ENCODE data around the gene DST. TPM values are rescaled to one million over a fixed set of nuclear protein-coding genes. Genes with fewer than 3 reads are reported as not detected.

Gene DST
- total and polyA plus RNA-seq, 2 of the 4 experiments (the other 2 are of a cell fraction) = 97.7 to 452 TPM

GRCh38 chr6:56570413-56571359, 72.0 kb downstream of the DST start:
- H2AK5ac ChIP-seq (ENCODE audit: low read depth, low read length) = no peak overlapping the region
- no peaks in the 10 kb centered on the region for H3K9me1 ChIP-seq (ENCODE audit: insufficient read depth, low read length)
- H2BK5ac ChIP-seq (ENCODE audit: low read depth, low read length, poor library complexity, severe bottlenecking) = no peak overlapping the region
- no peak overlapping the region for H2AK9ac ChIP-seq (replicated peaks; ENCODE audit: low read depth, low read length, poor library complexity)
- peaks cover 2% of the 10 kb centered on the region; the same call in 1 of the 2 replicates for H3K4me1 ChIP-seq (ENCODE audit: control insufficient read depth, insufficient read depth, low read length)
- no peak overlapping the region for H2BK20ac ChIP-seq (ENCODE audit: low read depth, low read length)
- no peak overlapping the region for H3K56ac ChIP-seq (ENCODE audit: extremely low read depth, insufficient read depth, low read length)
- no peak overlapping the region for H2AFZ ChIP-seq (replicated peaks; ENCODE audit: low read length, poor library complexity)
- H3K23ac ChIP-seq (ENCODE audit: low read depth, low read length) = no peak overlapping the region
- peaks cover 20% of the 10 kb centered on the region for H3K36me3 ChIP-seq (ENCODE audit: control insufficient read depth, insufficient read depth, low read length)
- ATAC-seq (ENCODE audit: low read depth) (peak; percentile 70), DNase-seq (peak; percentile 39)
- BruUV-seq (replicated peaks) = no TSS peak
- no peak overlapping the region for H3K9ac ChIP-seq (ENCODE audit: low read depth, low read length)
- TF ChIP-seq SMC3 (IDR thresholded peaks at IDR 0.05; ENCODE audit: low read depth, low read length) (peak; percentile 42), RAD21 (IDR thresholded peaks at IDR 0.05; ENCODE audit: low read length) (peak; percentile 44; the same call in 1 of the 2 replicates), RFX5 (IDR thresholded peaks at IDR 0.05; ENCODE audit: low read depth, low read length) (no peak), MXI1 (IDR thresholded peaks at IDR 0.05; ENCODE audit: borderline replicate concordance, low read depth, low read length) (no peak; the same call in 1 of the 2 replicates), RCOR1 (IDR thresholded peaks at IDR 0.05; ENCODE audit: insufficient replicate concordance, low read length) (no peak)
- TF ChIP-seq, protein P1, sequence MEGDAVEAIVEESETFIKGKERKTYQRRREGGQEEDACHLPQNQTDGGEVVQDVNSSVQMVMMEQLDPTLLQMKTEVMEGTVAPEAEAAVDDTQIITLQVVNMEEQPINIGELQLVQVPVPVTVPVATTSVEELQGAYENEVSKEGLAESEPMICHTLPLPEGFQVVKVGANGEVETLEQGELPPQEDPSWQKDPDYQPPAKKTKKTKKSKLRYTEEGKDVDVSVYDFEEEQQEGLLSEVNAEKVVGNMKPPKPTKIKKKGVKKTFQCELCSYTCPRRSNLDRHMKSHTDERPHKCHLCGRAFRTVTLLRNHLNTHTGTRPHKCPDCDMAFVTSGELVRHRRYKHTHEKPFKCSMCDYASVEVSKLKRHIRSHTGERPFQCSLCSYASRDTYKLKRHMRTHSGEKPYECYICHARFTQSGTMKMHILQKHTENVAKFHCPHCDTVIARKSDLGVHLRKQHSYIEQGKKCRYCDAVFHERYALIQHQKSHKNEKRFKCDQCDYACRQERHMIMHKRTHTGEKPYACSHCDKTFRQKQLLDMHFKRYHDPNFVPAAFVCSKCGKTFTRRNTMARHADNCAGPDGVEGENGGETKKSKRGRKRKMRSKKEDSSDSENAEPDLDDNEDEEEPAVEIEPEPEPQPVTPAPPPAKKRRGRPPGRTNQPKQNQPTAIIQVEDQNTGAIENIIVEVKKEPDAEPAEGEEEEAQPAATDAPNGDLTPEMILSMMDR (conservative IDR thresholded peaks at IDR 0.05; ENCODE audit: low read depth, low read length) = peak; percentile 44
- no peak overlapping the region for H2BK120ac ChIP-seq (ENCODE audit: low read depth, low read length)
- ChIA-PET CTCF (interaction anchor here (1.1 to 1.5 kb wide), 7 partner anchors 9 to 239 kb away, joined by 3 to 7 read pairs (median 3); no protein-coding TSS in a partner anchor), POLR2A (ENCODE audit: unreplicated experiment) (no interaction called here)
- in situ Hi-C loops (cut with MboI; ENCODE audit: low sequenced_read_pairs) (loop anchor here (10.0 to 25.0 kb wide), 2 partner anchors 216 to 583 kb away; no protein-coding TSS in a partner anchor), dilution Hi-C loops (cut with HindIII; ENCODE audit: low sequenced_read_pairs, unreplicated experiment) (no loop called here), intact Hi-C loops (cut with micrococcal nuclease) (loop anchor here (5.0 kb wide), 1 partner anchor 213 kb away; no protein-coding TSS in a partner anchor)
- no peak overlapping the region; a peak in 1 of 4 replicates for H4K8ac ChIP-seq (ENCODE audit: low read depth in 2 of 2, low read length in 2 of 2)
- H4K20me1 ChIP-seq (ENCODE audit: insufficient read depth, low read length) = peaks cover 9% of the 10 kb centered on the region; the same call in 1 of the 2 replicates
- H3K27ac ChIP-seq (ENCODE audit: insufficient read depth, low read length) = no peak overlapping the region
- no peak overlapping the region for H2BK15ac ChIP-seq (ENCODE audit: low read depth, low read length)
- no peak overlapping the region for H4K91ac ChIP-seq (ENCODE audit: insufficient read depth, low read depth, low read length)
- H3K4ac ChIP-seq (ENCODE audit: low read depth, low read length) = no peak overlapping the region
- no peak overlapping the region for H3K14ac ChIP-seq (replicated peaks; ENCODE audit: low read depth, low read length)
- WGBS, 2 experiments (ENCODE audit: extremely low coverage in 2 of 2, insufficient read length in 1 of 2) = 48% methylated on average over 2 of the region's 8 CpGs; no CpG with 5 or more reads in 1 of the 2 experiments
- no peak overlapping the region for H3K18ac ChIP-seq (ENCODE audit: low read depth, low read length)
- no peak overlapping the region for H3K4me2 ChIP-seq (ENCODE audit: low read depth, low read length)
- peaks cover 12 to 33% of the 10 kb centered on the region in 2 experiments for H3K79me1 ChIP-seq (ENCODE audit: low read depth in 1 of 2, low read length in 2 of 2)
- H3K27me3 ChIP-seq (ENCODE audit: control insufficient read depth, insufficient read depth, low read length) = no peaks in the 10 kb centered on the region
- no peak overlapping the region for H3K4me3 ChIP-seq (ENCODE audit: insufficient read depth, low read depth, low read length)
- H4K5ac ChIP-seq (ENCODE audit: low read depth, low read length) = no peak overlapping the region
- no peaks in the 10 kb centered on the region for H3K9me3 ChIP-seq (ENCODE audit: control insufficient read depth, insufficient read depth, low read length)
